IMR-90 (cell line): ENCODE results near the gene ASIC2. TPM values are rescaled to one million over a fixed set of nuclear protein-coding genes. Genes with fewer than 3 reads are reported as not detected.

Experiments used
- ATAC-seq: fragments of 200-7000 bp; cut with Tn5 transposase; 2 replicates; pipeline ENCODE4 v1.9.1; 2020; ENCODE audit warnings: low read depth, mild to moderate bottlenecking, moderate library complexity
- BruUV-seq: library from RNA; stranded (reverse); fragments of 400-500 nt; replicated peaks from 2 replicates; lab custom pipeline; 2021; lab: Mats Ljungman, UMichigan
- CTCF ChIA-PET: fragments of 300-600 bp; formaldehyde crosslinking; extraction: SDS; loops from one replicate; lab custom pipeline; 2021; ENCODE audit warnings: antibody characterized with exemption; lab: Yijun Ruan, JAX
- POLR2A ChIA-PET: fragments of 300-600 bp; sonication (Branson Sonifier 250); formaldehyde crosslinking; loops from one replicate; lab custom pipeline; 2022; ENCODE audit warnings: antibody characterized with exemption; ENCODE audit not compliant: unreplicated experiment; lab: Charles Lee
- DNase-seq: peaks from one replicate; pipeline ENCODE4 v3.0.0; 2013
- H2AFZ ChIP-seq: replicated peaks from 2 replicates; pipeline ENCODE3; 2013; ENCODE audit warnings: low read length, mild to moderate bottlenecking; ENCODE audit not compliant: poor library complexity
- H2AK5ac ChIP-seq: 2 replicates; pipeline ENCODE4 v1.6.1; 2013; ENCODE audit warnings: low read depth, low read length, inconsistent platforms
- H2AK9ac ChIP-seq: replicated peaks from 2 replicates; pipeline ENCODE3; 2013; ENCODE audit warnings: mild to moderate bottlenecking, low read depth, low read length, moderate library complexity; ENCODE audit not compliant: poor library complexity
- H2BK120ac ChIP-seq: 2 replicates; pipeline ENCODE4 v1.6.1; 2013; ENCODE audit warnings: low read depth, low read length, inconsistent platforms
- H2BK15ac ChIP-seq: 3 replicates; pipeline ENCODE4 v1.6.1; 2013; ENCODE audit warnings: low read depth, low read length, inconsistent platforms
- H2BK20ac ChIP-seq: 2 replicates; pipeline ENCODE4 v1.6.1; 2013; ENCODE audit warnings: low read depth, mild to moderate bottlenecking, inconsistent platforms, low read length, moderate library complexity
- H2BK5ac ChIP-seq: 2 replicates; pipeline ENCODE4 v1.6.1; 2013; ENCODE audit warnings: mild to moderate bottlenecking, low read depth, low read length, inconsistent platforms; ENCODE audit not compliant: poor library complexity, severe bottlenecking
- H3K14ac ChIP-seq: replicated peaks from 2 replicates; pipeline ENCODE4 v1.6.1; 2013; ENCODE audit warnings: low read depth, low read length, inconsistent platforms
- H3K18ac ChIP-seq: 2 replicates; pipeline ENCODE4 v1.6.1; 2013; ENCODE audit warnings: low read depth, low read length, control low read depth
- H3K23ac ChIP-seq: 2 replicates; pipeline ENCODE4 v1.6.1; 2013; ENCODE audit warnings: low read depth, low read length, inconsistent platforms
- H3K27ac ChIP-seq: 2 replicates; pipeline ENCODE4 v1.5.1; 2013; ENCODE audit warnings: mild to moderate bottlenecking, control low read depth, low read length; ENCODE audit not compliant: insufficient read depth
- H3K27me3 ChIP-seq: 2 replicates; pipeline ENCODE4 v1.6.1; 2013; ENCODE audit warnings: low read length; ENCODE audit not compliant: control insufficient read depth, insufficient read depth
- H3K36me3 ChIP-seq: 2 replicates; pipeline ENCODE4 v1.6.1; 2013; ENCODE audit warnings: low read length, mixed read lengths; ENCODE audit not compliant: control insufficient read depth, insufficient read depth
- H3K4ac ChIP-seq: 2 replicates; pipeline ENCODE4 v1.6.1; 2013; ENCODE audit warnings: low read depth, low read length, inconsistent platforms
- H3K4me1 ChIP-seq: 2 replicates; pipeline ENCODE4 v1.6.1; 2013; ENCODE audit warnings: low read length, mixed read lengths; ENCODE audit not compliant: control insufficient read depth, insufficient read depth
- H3K4me2 ChIP-seq: 2 replicates; pipeline ENCODE4 v1.6.1; 2013; ENCODE audit warnings: low read depth, mild to moderate bottlenecking, control low read depth, low read length, moderate library complexity
- H3K4me3 ChIP-seq: 2 replicates; pipeline ENCODE4 v1.5.1; 2013; ENCODE audit warnings: low read depth, mild to moderate bottlenecking, control low read depth, low read length, moderate library complexity; ENCODE audit not compliant: insufficient read depth
- H3K56ac ChIP-seq: 2 replicates; pipeline ENCODE4 v1.6.1; 2013; ENCODE audit warnings: low read length, inconsistent platforms; ENCODE audit not compliant: insufficient read depth; ENCODE audit errors: extremely low read depth
- H3K79me1 ChIP-seq, 2 experiments: 2 replicates each; pipeline ENCODE4 v1.6.1; 2013; ENCODE audit warnings: low read length in 2 of 2, inconsistent platforms in 1 of 2, low read depth in 1 of 2
- H3K9ac ChIP-seq: 2 replicates; pipeline ENCODE4 v1.6.1; 2013; ENCODE audit warnings: low read depth, low read length, control low read depth
- H3K9me1 ChIP-seq: 2 replicates; pipeline ENCODE4 v1.6.1; 2013; ENCODE audit warnings: low read length, inconsistent platforms; ENCODE audit not compliant: insufficient read depth
- H3K9me3 ChIP-seq: 2 replicates; pipeline ENCODE4 v1.6.1; 2013; ENCODE audit warnings: low read length; ENCODE audit not compliant: control insufficient read depth, insufficient read depth
- H4K20me1 ChIP-seq: 2 replicates; pipeline ENCODE4 v1.6.1; 2013; ENCODE audit warnings: low read length, inconsistent platforms; ENCODE audit not compliant: insufficient read depth
- H4K5ac ChIP-seq: 2 replicates; pipeline ENCODE4 v1.6.1; 2013; ENCODE audit warnings: mild to moderate bottlenecking, low read depth, low read length, control low read depth
- H4K8ac ChIP-seq, 2 experiments: 2 replicates each; pipeline ENCODE4 v1.6.1; 2013; ENCODE audit warnings: low read depth in 2 of 2, low read length in 2 of 2, control low read depth in 1 of 2, inconsistent platforms in 1 of 2
- H4K91ac ChIP-seq: 2 replicates; pipeline ENCODE4 v1.6.1; 2013; ENCODE audit warnings: low read depth, low read length, inconsistent platforms; ENCODE audit not compliant: insufficient read depth
- CHD1 ChIP-seq: IDR thresholded peaks from 2 replicates; pipeline ENCODE4 v1.6.1; 2012; ENCODE audit warnings: low read depth, low read length, improper control_type of control experiment
- CTCF ChIP-seq: conservative IDR thresholded peaks from 2 replicates; pipeline ENCODE4 v1.5.1; 2012; ENCODE audit warnings: mild to moderate bottlenecking, low read depth, low read length, improper control_type of control experiment
- MAFK ChIP-seq: IDR thresholded peaks from 2 replicates; pipeline ENCODE4 v1.6.1; 2012; ENCODE audit warnings: low read depth, low read length, improper control_type of control experiment
- MAZ ChIP-seq: IDR thresholded peaks from 2 replicates; pipeline ENCODE4 v1.6.1; 2012; ENCODE audit warnings: low read depth, mild to moderate bottlenecking, low read length, improper control_type of control experiment, moderate library complexity, borderline replicate concordance
- POLR2A ChIP-seq: IDR thresholded peaks from 2 replicates; pipeline ENCODE4 v1.6.1; 2012; ENCODE audit warnings: mild to moderate bottlenecking, low read depth, low read length
- RCOR1 ChIP-seq: IDR thresholded peaks from 2 replicates; pipeline ENCODE4 v1.6.1; 2012; ENCODE audit warnings: mild to moderate bottlenecking, low read length, improper control_type of control experiment; ENCODE audit not compliant: insufficient replicate concordance
- SMC3 ChIP-seq: fragments of 150-350 bp; IDR thresholded peaks from 2 replicates; pipeline ENCODE4 v1.6.1; 2016; ENCODE audit warnings: low read depth, mild to moderate bottlenecking, antibody characterized with exemption, low read length, moderate library complexity
- WGBS, 2 experiments: methylation state at CpG; one replicate each; pipeline versions ENCODE4 v1.1.5 to v1.1.7; 2013; ENCODE audit warnings: missing lambda C conversion rate in 2 of 2; ENCODE audit not compliant: insufficient read length in 1 of 2; ENCODE audit errors: extremely low coverage in 2 of 2; 5-methylcytosine and 5-hydroxymethylcytosine counted together
- dilution Hi-C: fragments of 300-500 bp; cut with HindIII; formaldehyde crosslinking; loops from one replicate; pipeline ENCODE4 v1.14.3; 2018; ENCODE audit warnings: low sequenced_read_pairs; ENCODE audit not compliant: unreplicated experiment
- in situ Hi-C: fragments of 300-500 bp; cut with MboI; formaldehyde crosslinking; loops from 3 replicates; pipeline ENCODE4 v1.14.3; 2019; ENCODE audit warnings: low sequenced_read_pairs, inconsistent platforms, mixed read lengths
- intact Hi-C: fragments of 100-400 bp; cut with micrococcal nuclease; formaldehyde crosslinking; loops from 2 replicates; pipeline ENCODE4 v1.10.0; 2022
- polyA plus RNA-seq, 3 experiments: library from polyadenylated mRNA; depleted of rRNA; stranded (reverse); fragments of >200 nt; gene quantifications; 2 replicates each; pipeline ENCODE4 v1.2.3, GENCODE V29; 2012; ENCODE audit warnings: low replicate concordance in 1 of 3
- total RNA-seq: library from RNA; depleted of rRNA; stranded (reverse); fragments of >200 nt; gene quantifications from 2 replicates; pipeline ENCODE4 v1.2.3, GENCODE V29; 2012

ASIC2 gene
- total and polyA plus RNA-seq, 2 of the 4 experiments (the other 2 are of a cell fraction) = under 0.01 to 0.15 TPM

- Histone ChIP-seq H4K8ac (no peak overlapping the region), H2BK120ac (no peak overlapping the region), H2BK20ac (no peak overlapping the region), H2BK5ac (no peak overlapping the region), H3K4me1 (no peaks in the 10 kb centered on the region), H3K36me3 (no peaks in the 10 kb centered on the region), H3K9me3 (no peaks in the 10 kb centered on the region), H3K4me2 (no peak overlapping the region), H3K27me3 (peaks cover 8% of the 10 kb centered on the region), H3K23ac (no peak overlapping the region), H3K79me1 (no peaks in the 10 kb centered on the region), H2AK9ac (no peak overlapping the region), H3K14ac (no peak overlapping the region), H3K27ac (no peak overlapping the region), H3K4me3 (no peak overlapping the region), H2BK15ac (no peak overlapping the region), H3K9me1 (no peaks in the 10 kb centered on the region), H2AFZ (no peak overlapping the region), H3K56ac (no peak overlapping the region), H3K4ac (no peak overlapping the region), H4K20me1 (no peaks in the 10 kb centered on the region), H4K91ac (no peak overlapping the region), H3K9ac (no peak overlapping the region), H2AK5ac (no peak overlapping the region), H4K5ac (no peak overlapping the region), H3K18ac (no peak overlapping the region)
- ATAC-seq (no peak), DNase-seq (no peak)
- in situ Hi-C loops = no loop called here
- dilution Hi-C loops = no loop called here
- ChIA-PET CTCF (interaction anchor here (1.0 kb wide), 1 partner anchor 9 kb away, joined by 3 read pairs; no protein-coding TSS in a partner anchor), POLR2A (no interaction called here)
- no CpG with 5 or more reads among the region's 8 CpGs for WGBS, 2 experiments
- intact Hi-C loops = no loop called here
- BruUV-seq = no TSS peak
- no peak for TF ChIP-seq MAFK
- TF ChIP-seq SMC3 = no peak
- no peak for TF ChIP-seq MAZ
- TF ChIP-seq RCOR1 = no peak
- TF ChIP-seq CHD1 = no peak
- TF ChIP-seq POLR2A = no peak
- no peak for TF ChIP-seq CTCF
Measured at GRCh38 chr17:33028061-33028460, 265.0 kb downstream of the ASIC2 start.
